Measurements from ENCODE around the gene ZNF624.
"Not testable (repeated sequence)": the region's sequence is repeated elsewhere in the genome, so short reads cannot be mapped to it uniquely, and the experiment has no call there.

ZNF624 gene

DNA sequence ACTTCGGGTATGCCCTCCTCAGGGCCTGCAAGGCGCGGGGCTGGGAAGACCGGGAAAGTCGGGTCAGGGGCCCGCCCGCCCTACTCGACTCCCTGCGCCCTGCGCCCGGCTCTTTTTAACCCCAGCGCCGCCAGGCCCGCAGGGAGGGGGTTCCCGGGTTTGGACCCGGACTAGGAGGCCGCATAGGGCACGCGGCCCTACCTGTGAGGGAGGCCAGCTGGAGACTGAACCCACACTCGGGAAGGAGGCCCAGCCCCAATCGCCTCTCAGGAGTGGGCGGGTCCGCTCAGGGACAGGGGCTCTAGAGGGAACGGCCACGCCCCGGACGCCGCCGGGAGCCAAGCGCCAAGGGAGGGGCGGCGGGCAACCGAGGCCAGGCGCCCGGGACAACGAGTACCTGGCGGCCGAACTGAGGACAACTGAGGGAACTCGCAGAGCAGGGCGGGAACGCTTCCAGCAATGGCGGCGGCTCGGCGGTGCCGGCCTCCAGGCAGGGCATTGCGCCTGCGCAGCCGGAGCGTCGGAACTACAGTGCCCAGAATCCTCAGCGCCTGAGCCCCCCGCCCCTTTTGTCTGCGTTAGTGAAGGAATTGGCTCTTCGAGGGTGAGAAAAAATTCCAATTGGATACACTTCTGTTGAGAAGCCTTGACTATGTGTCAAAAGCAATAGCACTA lies at the start of gene ZNF624:
Gene ZNF624 (minus strand): TSS at position 484 of the 675 bp plus-strand sequence.
- DNase-seq (ENCODE audit: low read depth in 2 of 3, low spot score in 2 of 3): peak; percentile 64 to 73 (median 73)

DNA sequence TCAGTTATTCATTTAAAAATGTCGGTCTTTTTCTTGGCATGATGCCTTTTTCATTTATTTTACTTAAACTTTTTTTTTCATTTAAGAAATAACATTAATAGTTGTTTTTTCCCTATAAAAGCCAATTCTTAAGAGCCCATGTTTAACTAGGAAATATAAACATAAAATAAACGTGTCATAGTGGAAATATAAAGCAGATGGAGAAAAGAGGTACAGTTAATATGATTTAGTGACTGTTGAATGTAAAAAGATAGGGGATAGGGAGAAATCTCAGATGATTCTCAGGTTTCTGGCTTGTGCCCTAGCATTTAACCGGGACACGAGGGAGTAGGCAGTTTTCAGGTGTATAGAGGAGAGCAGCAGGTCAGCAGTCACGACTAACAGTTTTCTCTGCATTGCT lies 44.0 kb upstream of the ZNF624 start:
- not testable (repeated sequence) for DNase-seq (ENCODE audit: low read depth in 2 of 3, low spot score in 2 of 3)

GRCh38 chr17:16690447-16690846 lies 36.8 kb upstream of the ZNF624 start:
- DNase-seq (ENCODE audit: low read depth in 2 of 3, low spot score in 2 of 3): not testable (repeated sequence)

DNA sequence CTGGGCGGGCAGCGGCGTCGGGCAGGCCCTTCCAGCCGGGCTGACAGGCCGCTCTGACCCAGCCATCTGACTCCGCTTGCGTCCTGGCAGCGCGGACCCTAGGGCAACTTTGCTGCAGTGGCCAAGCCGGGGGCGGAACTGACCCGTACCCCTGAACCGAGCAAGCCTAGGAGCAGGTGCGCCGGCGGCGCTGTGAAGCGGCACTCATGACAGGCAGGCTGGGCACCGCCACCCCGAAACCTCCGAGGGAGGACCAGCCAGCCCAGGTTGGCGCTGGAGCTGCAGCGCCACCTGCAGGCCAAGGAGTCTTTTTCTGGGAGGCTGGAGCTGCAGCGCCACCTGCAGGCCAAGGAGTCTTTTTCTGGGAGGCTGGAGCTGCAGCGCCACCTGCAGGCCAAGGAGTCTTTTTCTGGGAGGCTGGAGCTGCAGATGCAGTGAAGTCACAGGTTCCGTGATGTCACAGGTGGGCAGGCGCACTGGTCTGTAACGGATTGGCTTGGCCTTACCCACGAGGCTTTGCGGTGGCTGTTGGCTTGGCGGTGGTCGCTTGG lies 36.2 kb upstream of the ZNF624 start, which contains the start of gene CCDC144A:
Gene CCDC144A (plus strand): TSS at position 511 of the 551 bp plus-strand sequence. CDS start 160 bp downstream, outside the sequence.
- DNase-seq (ENCODE audit: low read depth in 2 of 3, low spot score in 2 of 3): peak in 2 of 3 experiments; percentile 19 to 42

GRCh38 chr17:16687151-16687550 lies 33.5 kb upstream of the ZNF624 start:
- DNase-seq (ENCODE audit: low read depth in 2 of 3, low spot score in 2 of 3): not testable (repeated sequence)

DNA sequence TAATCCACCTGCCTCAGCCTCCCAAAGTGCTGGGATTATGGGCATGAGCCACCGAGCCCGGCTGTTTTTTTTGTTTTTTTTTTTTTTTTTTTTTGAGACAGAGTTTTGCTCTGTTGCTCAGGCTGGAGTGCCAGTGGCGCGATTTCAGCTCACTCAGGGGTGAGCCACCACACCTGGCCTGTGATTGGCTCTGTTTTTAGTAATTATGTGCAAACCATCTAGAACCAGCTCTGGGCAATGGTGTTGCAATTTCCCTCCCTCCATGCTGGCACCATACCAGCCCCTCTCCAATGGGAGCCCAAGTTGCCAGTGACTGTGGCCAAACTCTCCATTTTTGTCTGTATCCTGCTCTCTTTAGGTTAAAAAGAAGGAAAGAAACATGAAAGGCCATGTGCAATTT lies 32.4 kb upstream of the ZNF624 start:
- not testable (repeated sequence) for DNase-seq (ENCODE audit: low read depth in 2 of 3, low spot score in 2 of 3)

GRCh38 chr17:16683290-16684138 lies 29.9 kb upstream of the ZNF624 start:
- DNase-seq (ENCODE audit: low read depth in 2 of 3, low spot score in 2 of 3): not testable (repeated sequence)

- no peak for DNase-seq (ENCODE audit: low read depth in 2 of 3, low spot score in 2 of 3)
These were observed 23.1 kb upstream of the ZNF624 start for GRCh38 chr17:16676676-16677268.

DNA sequence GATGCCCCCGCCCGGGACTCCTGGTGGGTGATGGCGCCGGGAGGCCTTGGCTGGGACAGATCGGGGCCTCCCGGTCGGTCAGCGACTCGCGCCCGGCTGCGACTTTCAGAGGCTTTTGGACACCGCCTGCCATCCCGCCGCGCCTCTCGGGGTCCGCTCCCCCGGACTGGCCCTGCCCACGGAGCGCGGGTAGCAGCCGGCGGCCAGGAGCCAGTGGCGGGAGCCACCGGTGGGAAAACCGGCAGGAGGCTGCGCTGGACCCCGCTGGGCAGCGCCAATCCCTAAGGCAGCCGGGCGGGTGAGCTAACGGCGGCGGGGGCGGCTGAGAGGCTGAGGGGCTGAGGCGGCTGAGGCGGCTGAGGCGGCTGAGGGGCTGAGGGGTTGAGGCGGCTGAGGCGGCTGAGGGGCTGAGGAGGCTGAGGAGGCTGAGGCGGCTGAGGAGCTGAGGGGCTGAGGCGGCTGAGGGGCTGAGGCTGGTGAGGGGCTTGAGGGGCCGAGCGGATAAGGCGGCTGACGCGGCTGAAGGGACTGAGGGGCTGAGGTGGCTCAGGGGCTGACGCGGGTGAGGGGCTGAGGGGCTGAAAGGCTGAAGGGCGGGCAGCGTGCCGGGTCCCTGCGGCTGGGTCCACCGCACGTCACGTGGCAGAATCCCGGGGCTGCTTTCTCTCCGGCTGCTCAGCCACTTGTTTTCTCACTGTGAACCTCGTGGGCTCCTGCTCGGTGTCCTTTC lies 13.4 kb upstream of the ZNF624 start:
- not testable (repeated sequence) for DNase-seq (ENCODE audit: low read depth in 2 of 3, low spot score in 2 of 3)

DNA sequence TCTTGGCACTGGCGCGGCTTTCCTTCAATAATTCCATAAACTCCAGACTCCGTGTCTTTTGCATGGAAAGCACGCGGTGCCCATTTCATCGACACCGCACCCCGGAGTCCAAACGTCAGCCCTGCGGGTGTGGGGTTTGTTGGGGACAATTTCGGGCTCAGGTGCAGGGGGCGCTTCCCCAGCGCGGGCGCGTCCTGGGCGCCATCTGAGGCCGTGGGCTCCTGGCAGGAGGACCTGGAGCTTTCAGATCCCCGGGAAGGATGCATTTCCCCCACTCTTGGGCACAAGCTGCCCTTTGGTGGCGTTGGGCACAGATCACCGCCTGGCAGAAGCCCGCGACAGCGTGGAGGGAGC lies 12.9 kb upstream of the ZNF624 start:
- DNase-seq (ENCODE audit: low read depth in 2 of 3, low spot score in 2 of 3): not testable (repeated sequence)

- DNase-seq (ENCODE audit: low read depth in 2 of 3, low spot score in 2 of 3): no peak
These were observed 9.3 kb upstream of the ZNF624 start for GRCh38 chr17:16662936-16663335.

DNA sequence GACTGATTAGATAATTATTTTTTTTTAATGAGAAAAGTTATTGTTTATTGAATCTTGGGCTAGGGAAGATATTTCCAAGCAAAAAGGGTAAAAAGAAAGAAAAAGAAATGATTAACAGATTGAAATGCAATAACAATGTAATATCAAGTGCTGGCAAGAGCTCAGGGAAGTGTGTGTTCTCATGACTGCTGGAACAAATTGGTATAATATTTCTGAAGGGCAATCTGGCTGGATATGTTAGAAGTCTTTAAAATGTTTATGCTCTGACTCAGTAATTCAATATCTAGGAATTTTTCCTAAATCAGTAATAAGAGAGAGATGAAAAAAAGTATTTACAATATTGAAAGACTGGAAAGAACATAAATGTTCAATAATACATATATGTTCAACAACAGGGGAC lies 7.6 kb upstream of the ZNF624 start:
- DNase-seq (ENCODE audit: low read depth in 2 of 3, low spot score in 2 of 3): no peak

GRCh38 chr17:16652847-16653366 lies 743 bp downstream of the ZNF624 start:
- DNase-seq (ENCODE audit: low read depth in 2 of 3, low spot score in 2 of 3): no peak

DNA sequence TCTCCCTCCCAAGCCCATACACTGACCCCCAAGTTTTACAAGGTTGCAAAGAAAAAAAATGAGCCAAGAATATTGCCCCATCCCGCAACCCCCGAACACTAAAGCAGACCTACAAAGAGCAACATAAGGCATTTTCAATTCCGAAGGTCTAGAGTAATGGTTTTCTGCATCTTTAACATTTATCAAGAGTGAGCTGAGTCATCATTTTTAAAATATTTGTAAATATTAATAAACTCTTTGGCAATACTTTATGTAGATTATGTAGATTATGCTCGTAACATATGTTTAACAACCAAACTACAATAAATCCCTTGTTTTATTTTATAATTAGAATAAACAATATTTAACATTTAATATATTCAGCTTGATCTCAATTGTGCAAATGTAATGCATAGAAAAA lies 1.4 kb downstream of the ZNF624 start:
- DNase-seq (ENCODE audit: low read depth in 2 of 3, low spot score in 2 of 3): no peak

- DNase-seq (ENCODE audit: low read depth in 2 of 3, low spot score in 2 of 3): no peak
These were observed 4.1 kb downstream of the ZNF624 start for GRCh38 chr17:16649585-16649984.

DNA sequence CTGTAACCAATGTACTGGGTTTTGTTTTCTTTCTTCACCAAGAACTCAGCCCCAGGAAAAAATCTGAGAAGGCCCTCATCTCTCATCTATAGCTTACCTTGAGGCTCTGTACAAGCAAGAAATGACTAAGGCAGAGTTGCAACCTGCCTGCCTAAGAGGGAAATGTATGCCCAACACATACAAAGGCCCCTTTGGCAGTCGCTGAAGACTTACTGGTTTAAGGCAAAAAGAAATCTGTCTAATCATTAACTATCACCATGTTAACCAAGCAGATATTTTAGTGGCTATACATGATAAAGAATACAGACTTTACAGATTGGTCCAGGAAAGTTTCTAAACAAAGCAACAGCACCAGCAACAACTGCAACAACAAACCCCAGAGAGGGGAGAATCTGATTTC lies 14.2 kb downstream of the ZNF624 start:
- no peak for DNase-seq (ENCODE audit: low read depth in 2 of 3, low spot score in 2 of 3)

- DNase-seq (ENCODE audit: low read depth in 2 of 3, low spot score in 2 of 3): no peak
These were observed 30.4 kb downstream of the ZNF624 start for GRCh38 chr17:16623282-16623681.

- no peak for DNase-seq (ENCODE audit: low read depth in 2 of 3, low spot score in 2 of 3)
These were observed 30.9 kb downstream of the ZNF624 start for GRCh38 chr17:16622540-16623277.

GRCh38 chr17:16617481-16618060 lies 36.1 kb downstream of the ZNF624 start:
- DNase-seq (ENCODE audit: low read depth in 2 of 3, low spot score in 2 of 3): no peak

DNA sequence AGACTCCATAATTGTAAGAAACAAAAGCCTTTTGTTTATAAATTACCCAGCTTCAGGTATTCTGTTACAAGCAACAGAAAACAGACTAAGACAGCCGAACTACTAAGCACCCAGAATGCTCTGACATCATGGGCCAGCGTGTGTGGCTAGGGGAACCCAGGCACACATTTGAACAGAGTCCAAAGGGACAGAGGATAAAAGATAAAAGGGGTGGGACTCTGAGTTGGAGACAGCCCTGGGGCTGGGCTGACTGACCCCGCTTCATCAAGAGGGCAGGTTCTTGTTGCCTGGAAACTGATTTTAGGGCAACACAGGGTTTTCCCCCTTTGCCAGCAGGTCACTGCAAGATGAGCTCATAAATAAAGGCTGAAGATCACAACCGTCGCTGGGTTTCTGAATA lies 54.1 kb downstream of the ZNF624 start:
- DNase-seq (ENCODE audit: low read depth in 2 of 3, low spot score in 2 of 3): no peak
